HG03039 (cell line): Measurements from ENCODE around the gene SUGT1.
A peak's percentile ranks its signal among the peaks of the same experiment; 100 is the strongest.
"Not testable (repeated sequence)": the region's sequence is repeated elsewhere in the genome, so short reads cannot be mapped to it uniquely, and the experiment has no call there.

Source experiments
- ATAC-seq: cut with Tn5 transposase; IDR thresholded peaks from one replicate; pipeline ENCODE4 v1.9.1; 2021; ENCODE audit warnings: mild to moderate bottlenecking, moderate library complexity; ENCODE audit not compliant: unreplicated experiment

Gene SUGT1

GRCh38 chr13:52665325-52665724 lies 12.7 kb downstream of the SUGT1 start:
- no peak for ATAC-seq

- ATAC-seq, result no peak
These were observed 17.0 kb downstream of the SUGT1 start for GRCh38 chr13:52669677-52670076.

DNA sequence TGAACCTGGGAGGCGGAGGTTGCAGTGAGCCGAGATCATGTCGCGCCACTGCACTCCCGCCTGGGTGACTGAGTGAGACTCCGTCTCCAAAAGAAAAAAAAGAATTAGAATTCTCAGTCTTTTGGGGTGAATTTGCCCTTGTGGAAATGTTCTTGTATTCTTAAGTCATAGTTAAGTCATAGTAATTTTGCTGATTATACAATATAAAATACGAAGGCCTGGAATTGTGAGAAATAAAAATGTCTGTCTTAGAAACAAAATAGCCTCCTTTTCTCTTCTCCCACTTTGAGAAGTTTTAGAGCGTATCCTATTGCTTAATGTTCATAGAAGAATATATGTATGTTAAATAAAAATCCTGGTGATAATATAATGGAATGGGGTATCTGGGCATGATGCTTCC lies 18.1 kb downstream of the SUGT1 start:
- ATAC-seq, result no peak

DNA sequence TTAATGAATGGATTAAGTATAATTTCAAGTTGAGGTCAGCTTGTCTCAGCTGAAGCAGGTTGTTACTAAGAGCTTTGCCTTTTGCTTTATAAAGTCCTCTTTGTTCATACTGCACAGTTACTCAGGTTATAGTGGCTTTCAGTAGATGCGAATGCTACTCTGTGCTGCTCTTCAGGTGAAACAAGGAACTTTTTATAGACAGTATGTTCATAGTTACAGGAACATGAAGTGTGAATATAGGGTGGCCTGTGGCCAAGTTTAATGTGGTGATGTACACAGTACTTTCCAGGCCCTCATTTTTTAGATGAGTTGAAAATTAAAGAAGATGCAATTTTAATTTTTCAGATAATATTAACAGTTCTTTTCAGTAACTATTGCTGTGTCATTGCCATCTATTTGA lies 20.8 kb downstream of the SUGT1 start:
- no peak for ATAC-seq

- ATAC-seq, result no peak
These were observed 25.2 kb downstream of the SUGT1 start for GRCh38 chr13:52677823-52678222.

GRCh38 chr13:52685806-52686205 lies 33.2 kb downstream of the SUGT1 start:
- not testable (repeated sequence) for ATAC-seq

DNA sequence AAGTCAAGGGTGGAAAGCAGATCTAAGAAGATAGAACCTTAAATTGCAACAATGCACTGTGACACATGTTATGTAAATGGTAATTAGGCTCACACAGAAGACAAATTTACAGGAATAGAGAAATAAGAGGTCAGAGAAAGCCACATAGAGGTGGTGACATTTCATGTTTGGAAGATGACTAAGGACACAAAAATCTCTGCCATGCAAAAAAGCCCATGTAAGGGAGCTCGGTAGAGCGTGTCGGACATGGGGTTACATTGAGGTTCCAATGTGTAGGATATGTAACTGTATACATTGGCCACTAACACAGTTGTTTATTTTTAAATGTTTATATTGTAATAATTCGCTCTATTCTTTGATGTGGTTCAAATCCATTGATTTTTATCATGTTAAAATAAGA lies 33.7 kb downstream of the SUGT1 start:
- ATAC-seq, result no peak

DNA sequence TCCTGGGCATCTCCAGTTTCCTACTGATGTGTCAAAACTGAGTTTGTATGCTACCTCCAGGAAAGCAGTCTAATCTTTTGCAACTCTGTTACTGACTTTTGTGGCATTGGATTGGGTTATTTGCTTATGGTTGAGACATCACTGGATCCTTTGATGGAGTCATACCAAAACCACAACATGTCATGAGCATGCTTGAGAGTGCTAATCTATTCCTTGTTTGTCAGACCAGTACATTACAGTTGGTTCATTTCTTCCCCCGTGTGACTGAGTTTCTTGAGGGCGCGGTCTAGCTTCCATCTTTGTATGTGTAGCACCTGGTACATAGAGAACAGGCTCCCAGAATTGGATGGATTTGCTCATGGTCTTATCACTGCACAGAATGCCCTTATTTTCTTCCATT lies 43.2 kb downstream of the SUGT1 start:
- peak; percentile 62 for ATAC-seq

GRCh38 chr13:52696566-52696965 lies 43.9 kb downstream of the SUGT1 start:
- no peak for ATAC-seq

DNA sequence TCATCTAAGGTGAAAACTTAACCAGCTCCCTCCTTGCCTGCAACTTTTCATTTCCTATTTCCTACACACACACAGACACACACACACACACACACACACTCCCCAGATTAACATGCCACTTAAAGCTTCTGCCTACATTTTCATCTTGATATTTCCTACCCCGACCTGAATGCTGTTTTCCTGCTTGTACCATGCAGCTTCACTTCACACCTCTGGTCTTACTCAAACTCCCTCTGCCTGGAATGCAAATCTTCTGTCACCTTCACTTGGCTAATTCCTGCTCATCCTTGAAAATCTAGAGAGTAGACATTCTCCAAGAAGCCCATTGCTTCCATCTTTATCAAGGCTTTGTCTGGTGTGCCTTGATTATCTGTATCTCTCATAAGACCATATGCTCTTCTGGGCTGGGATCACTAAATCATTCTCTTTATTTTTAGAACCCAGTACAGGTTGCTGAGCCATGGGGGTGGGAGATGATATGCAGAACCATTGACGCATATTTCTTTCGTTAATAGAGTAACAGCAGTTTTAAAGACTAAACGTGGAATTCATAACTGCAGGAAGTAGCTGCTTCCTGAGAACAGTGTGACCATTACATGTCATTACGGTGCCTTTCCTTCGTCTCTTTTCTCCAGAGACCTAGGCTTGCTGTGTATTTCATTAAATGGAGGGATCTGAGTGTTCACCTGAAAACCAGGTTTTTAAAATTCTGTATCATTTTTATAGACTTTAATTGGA lies 49.3 kb downstream of the SUGT1 start:
- ATAC-seq, result no peak

DNA sequence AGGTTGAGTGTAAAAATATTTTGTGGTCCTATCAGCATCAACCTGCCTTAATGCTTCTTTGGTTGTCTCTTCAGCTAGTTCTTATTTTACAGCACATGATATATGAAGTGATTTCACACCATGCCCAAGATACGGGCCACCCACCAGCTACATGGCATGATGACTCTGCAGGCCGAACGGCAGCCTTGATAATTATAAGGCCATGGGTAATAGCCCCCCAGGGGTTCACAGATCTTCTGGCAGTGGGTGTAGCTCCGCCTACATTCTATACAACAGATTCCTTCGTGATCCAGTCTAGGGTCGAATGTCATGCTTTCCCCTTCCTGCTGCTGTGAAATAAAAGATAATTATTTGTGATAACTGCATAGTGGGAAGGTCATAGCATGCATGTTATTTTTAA lies 50.8 kb downstream of the SUGT1 start:
- no peak for ATAC-seq

DNA sequence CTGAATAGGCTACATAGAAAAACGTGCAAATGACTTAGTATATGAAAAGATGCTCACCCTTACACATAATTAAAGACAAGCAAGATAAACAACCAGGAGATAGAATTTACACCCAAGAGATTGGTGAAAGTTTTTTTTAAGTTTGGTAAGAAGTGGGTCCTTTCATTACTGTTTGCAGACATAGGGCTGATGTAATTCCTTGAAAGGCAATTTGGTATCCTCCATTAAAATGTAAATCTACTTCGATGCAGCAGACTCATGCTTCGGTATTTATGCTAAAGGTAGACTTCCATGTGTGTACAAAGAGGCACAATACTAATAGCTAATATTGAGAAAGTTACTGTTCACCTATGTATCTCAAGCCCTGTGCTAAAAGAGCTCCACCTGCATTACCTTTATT lies 53.4 kb downstream of the SUGT1 start:
- ATAC-seq, result no peak

DNA sequence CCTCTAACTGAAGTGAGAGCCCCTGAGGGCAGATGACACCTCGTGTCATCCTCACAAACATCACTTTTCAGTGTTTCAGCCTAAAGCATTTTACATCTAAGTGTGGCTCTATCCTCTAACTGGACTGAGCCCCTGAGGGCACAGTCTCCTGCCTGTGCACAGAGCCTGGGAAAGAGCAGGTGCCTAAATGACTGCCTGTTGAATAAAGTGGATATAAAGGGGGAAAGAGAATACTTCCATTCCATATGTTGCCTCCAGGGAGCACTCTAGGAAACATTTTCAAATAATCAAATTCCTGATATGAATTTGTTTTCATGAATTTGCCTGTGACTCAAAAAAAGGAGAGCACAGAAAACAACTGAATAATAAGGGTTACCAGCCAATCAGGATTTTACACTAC lies 54.7 kb downstream of the SUGT1 start:
- no peak for ATAC-seq

DNA sequence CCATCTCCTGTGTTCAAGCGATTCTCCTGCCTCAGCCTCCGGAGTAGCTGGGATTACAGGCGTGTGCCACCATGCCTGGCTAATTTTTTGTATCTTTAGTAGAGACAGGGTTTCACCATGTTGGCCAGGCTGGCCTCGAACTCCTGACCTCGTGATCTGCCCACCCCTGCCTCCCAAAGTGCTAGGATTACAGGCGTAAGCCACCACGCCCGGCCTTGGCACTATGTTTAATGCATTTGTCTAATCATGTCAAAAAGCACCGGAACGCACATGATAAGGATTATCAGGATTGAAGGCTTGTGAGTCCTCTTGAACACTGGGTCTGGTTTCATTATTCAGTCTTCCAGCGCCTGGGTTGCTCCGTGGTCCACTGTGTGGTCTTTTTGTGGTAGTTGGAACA lies 55.6 kb downstream of the SUGT1 start:
- not testable (repeated sequence) for ATAC-seq

DNA sequence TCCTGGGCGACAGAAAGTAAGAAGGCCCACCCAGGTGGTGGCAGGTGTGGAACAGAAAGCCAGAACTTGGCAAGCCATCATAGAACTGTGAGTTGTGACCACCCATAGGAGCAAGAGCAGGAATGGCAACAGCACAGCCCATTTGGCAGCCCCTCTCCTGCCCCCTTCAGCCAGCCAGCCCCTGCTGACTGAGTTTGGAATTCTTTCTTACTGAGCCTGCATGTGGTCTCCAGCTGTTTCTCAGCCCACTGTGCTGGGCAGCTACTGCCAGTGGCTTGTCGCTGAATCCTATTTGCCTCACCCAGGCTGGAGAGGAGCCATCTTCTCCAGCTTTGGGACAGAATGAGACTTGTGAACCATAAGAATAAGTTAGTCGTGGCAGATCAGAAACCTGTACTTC lies 58.6 kb downstream of the SUGT1 start:
- no peak for ATAC-seq

GRCh38 chr13:52712385-52712784 lies 59.7 kb downstream of the SUGT1 start:
- ATAC-seq, result no peak

GRCh38 chr13:52713894-52714293 lies 61.3 kb downstream of the SUGT1 start:
- ATAC-seq, result no peak

- ATAC-seq, result not testable (repeated sequence)
These were observed 68.3 kb downstream of the SUGT1 start for GRCh38 chr13:52720904-52721303.

DNA sequence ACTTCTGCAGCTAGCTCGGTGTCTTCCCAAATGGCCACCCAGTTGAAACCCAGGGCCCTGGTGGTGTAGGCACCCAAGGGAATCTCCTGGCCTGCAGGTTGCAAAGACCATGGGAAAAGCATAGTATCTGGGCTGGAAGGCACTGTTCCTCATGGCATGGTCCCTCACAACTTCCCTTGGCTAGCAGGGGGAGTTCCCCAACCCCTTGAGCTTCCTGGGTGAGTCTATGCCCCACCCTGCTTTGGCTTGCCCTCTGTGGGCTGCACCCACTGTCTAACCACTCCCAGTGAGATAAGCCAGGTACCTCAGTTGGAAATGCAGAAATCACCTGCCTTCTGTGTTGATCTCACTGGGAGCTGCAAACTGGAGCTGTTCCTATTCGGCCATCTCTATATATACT lies 68.7 kb downstream of the SUGT1 start:
- not testable (repeated sequence) for ATAC-seq

GRCh38 chr13:52723181-52723580 lies 70.5 kb downstream of the SUGT1 start:
- ATAC-seq, result no peak

- ATAC-seq, result no peak
These were observed 72.7 kb downstream of the SUGT1 start for GRCh38 chr13:52725302-52725701.

- no peak for ATAC-seq
These were observed 73.6 kb downstream of the SUGT1 start for GRCh38 chr13:52726258-52726657.

DNA sequence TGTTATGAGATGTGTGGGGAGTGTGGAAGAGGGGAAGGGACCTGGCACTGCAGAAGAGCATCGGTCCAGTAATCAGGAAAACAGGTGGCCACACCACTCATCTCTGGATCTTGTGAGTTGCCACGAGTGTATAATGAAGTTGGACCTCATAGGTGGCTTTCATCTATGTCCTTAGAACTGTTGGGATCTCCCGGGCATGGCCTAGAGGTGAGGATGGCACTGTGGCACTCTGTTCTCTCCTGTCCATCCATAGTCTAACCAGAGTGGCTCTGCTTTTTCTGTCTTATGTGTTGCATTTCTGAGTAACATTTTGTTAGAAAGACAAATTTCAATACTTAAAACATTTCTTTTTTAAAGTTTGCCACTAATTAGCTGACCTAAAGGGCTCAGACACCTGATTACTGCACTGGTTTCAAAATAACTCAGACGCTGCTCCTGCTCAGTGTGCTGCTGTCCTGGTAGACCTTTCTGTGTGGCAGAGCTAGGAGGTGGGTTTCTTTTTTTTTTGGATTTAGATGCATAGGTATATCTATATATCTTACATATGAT lies 81.5 kb downstream of the SUGT1 start:
- no peak for ATAC-seq
